HG03378 (cell line): ENCODE results near the gene ARPC1A.
"Not testable (repeated sequence)": the region's sequence is repeated elsewhere in the genome, so short reads cannot be mapped to it uniquely, and the experiment has no call there.

Experiments used
- ATAC-seq: cut with Tn5 transposase; IDR thresholded peaks from one replicate; pipeline ENCODE4 v1.9.1; 2021; ENCODE audit warnings: mild to moderate bottlenecking, moderate library complexity; ENCODE audit not compliant: unreplicated experiment

Gene ARPC1A

GRCh38 chr7:99406557-99406956, 80.9 kb downstream of the ARPC1A start:
- no peak for ATAC-seq

GRCh38 chr7:99407872-99408378, 82.2 kb downstream of the ARPC1A start:
- ATAC-seq = no peak

GRCh38 chr7:99408379-99409191, 82.9 kb downstream of the ARPC1A start, which contains the start of the genes BUD31 and PDAP1:
TSS of gene BUD31 (plus strand) at chr7:99408969. CDS start at chr7:99411093, 2,124 bp downstream.
TSS of gene PDAP1 (minus strand) at chr7:99408597. CDS start at chr7:99408548, 49 bp downstream.
- peak; percentile 80 for ATAC-seq

GRCh38 chr7:99409192-99409572, 83.5 kb downstream of the ARPC1A start:
- peak; percentile 14 for ATAC-seq

- ATAC-seq = no peak
Observed at GRCh38 chr7:99409806-99410205, 84.1 kb downstream of the ARPC1A start.

- ATAC-seq = no peak
Observed at GRCh38 chr7:99410635-99411034, 84.9 kb downstream of the ARPC1A start.

- not testable (repeated sequence) for ATAC-seq
Observed at GRCh38 chr7:99415513-99416127, 89.9 kb downstream of the ARPC1A start.
